H4 (cell line): ENCODE results near the gene STMN3. TPM values are rescaled to one million over a fixed set of nuclear protein-coding genes. Genes with fewer than 3 reads are reported as not detected.
"Not testable (repeated sequence)": the region's sequence is repeated elsewhere in the genome, so short reads cannot be mapped to it uniquely, and the experiment has no call there.

Experiments
- DNase-seq: peaks from one replicate; pipeline ENCODE4 v3.0.0-alpha.2; 2015; ENCODE audit warnings: low spot score
- total RNA-seq: library from RNA; depleted of rRNA; stranded (reverse); fragments of >200 nt; shearing (Covaris generic); gene quantifications from 2 replicates; pipeline ENCODE4 v1.2.3, GENCODE V29; 2014

STMN3 gene
- total RNA-seq, 1 experiment from 2014 or later = 9.4 TPM

GRCh38 chr20:63657260-63657936, 4.2 kb upstream of the STMN3 start:
- no peak for DNase-seq

GRCh38 chr20:63656451-63656850, 3.2 kb upstream of the STMN3 start:
- DNase-seq = no peak

DNA sequence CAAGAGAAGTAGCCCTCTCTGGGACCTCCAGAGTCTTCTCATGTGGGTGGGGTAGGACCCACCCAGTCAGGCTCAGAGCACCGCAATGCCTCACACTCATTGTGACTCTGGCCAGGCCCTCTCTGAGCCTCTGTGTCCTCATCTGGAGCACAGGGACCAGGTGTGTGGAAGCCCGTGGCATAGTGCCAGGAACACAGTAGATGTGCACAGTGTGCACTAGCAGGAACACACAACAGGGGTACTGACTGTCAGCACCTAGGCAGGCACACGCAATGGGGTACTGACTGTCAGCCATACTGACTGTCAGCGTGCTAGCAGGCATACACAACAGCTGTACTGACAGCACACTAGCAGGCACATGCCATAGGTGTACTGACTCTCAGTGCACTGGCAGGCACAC, 2.0 kb upstream of the STMN3 start:
- no peak for DNase-seq

DNA sequence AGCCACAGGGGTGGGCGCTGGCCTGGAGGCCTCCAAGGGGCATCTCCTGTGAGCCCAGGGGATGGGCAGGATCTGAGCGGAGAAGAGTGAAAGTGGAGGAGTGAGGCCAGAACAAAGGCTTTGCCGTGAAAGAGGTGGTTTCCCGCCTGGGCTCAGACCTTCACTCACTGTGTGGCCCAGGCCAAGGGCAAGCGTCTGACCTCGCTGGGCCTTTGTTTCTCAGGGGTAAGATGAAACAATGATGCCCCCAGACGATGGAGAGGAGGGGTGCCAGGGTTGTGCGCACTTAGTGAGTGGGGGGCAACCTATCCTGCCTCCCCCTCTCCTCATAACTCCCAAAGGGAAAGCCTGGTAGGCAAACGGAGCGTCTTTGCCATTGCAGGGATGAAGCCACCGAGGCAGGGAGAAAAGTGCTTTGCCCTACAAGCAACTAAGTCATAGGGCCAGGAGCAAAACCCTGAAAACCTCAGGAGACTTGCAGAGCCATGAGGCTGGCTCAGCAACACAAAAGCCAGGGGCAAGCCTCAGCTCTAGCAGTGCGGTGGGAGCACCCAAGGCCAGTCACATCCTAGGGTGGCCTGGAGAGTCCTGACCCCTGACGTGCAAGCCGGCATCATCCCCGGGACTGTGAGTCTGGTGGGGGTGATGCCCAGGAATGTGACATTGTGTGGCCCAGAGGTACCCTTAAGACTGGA, 897 bp upstream of the STMN3 start:
- DNase-seq = no peak

GRCh38 chr20:63652192-63652980, 838 bp downstream of the STMN3 start:
- no peak for DNase-seq

DNA sequence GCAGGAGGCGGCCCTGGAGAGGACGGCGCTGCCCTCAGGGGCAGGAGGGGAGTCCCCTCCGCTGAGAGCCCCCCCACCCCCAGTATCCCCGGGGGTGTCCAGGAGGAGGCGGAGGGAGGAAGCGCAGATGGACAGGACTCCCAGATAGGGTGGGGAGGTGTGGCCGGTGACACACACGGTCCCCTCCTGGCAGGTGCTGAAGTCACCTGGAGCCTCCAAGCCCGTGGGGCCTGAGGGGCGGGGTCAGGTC, 1.4 kb downstream of the STMN3 start:
- no peak for DNase-seq

GRCh38 chr20:63650486-63650885, 2.7 kb downstream of the STMN3 start:
- not testable (repeated sequence) for DNase-seq

GRCh38 chr20:63648895-63649589, 4.2 kb downstream of the STMN3 start:
- no peak for DNase-seq

- DNase-seq = no peak
These were observed 5.0 kb downstream of the STMN3 start for GRCh38 chr20:63648190-63648589.

GRCh38 chr20:63645218-63645617, 8.0 kb downstream of the STMN3 start:
- no peak for DNase-seq

DNA sequence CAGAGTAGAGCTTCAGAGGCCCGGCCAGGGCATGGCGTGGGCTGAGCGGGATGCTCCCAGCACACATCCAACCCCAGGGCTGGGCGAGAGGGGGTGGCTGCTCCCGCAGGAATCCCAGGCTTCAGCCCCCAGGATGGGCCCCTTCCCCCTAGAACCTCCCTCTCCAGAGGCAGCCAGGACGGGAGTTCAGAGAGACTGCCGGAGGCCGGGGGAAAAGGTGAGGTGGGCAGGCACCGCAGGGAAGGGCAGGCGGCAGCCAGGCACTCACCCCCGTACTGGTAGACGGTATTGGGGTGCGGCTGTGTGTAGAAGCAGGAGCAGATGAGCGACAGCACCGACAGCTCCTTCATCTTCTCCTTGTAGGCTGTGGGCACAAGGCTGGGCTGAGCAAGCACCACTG, 9.3 kb downstream of the STMN3 start:
- DNase-seq = no peak

GRCh38 chr20:63643499-63643898, 9.7 kb downstream of the STMN3 start:
- no peak for DNase-seq

GRCh38 chr20:63642527-63643247, 10.5 kb downstream of the STMN3 start:
- no peak for DNase-seq

DNA sequence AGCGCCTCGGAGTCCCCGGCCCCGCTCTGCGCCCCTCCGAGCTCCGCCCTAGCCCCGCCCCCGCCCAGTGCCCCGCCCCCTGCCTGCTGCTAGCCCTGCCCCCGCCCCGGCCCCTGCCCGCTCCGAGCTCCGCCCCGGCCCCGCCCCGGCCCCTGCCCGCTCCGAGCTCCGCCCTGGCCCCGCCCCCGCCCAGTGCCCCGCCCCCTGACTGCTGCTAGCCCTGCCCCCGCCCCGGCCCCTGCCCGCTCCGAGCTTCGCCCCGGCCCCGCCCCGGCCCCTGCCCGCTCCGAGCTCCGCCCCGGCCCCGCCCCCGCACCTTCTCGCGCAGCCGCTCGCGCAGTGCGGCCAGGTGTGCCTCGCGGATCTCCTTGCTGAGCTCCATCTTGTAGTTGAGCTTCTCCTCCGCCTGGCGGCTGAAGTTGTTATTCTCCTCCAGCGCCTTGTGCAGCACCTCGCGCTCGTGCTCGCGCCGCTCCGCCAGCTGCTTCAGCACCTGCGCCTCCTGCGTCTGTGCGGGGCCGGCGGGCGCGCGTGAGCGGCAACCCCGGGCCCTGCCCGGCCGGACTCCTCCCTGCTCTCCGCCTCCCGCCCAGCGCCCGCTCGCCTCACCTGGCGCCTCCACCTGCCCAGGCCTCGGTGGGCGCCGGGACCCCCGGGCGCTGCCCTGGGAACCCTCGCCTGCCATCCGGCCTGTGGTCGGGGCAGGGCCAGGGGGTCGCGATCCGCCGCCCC, 11.3 kb downstream of the STMN3 start:
- peak; percentile 41 for DNase-seq

DNA sequence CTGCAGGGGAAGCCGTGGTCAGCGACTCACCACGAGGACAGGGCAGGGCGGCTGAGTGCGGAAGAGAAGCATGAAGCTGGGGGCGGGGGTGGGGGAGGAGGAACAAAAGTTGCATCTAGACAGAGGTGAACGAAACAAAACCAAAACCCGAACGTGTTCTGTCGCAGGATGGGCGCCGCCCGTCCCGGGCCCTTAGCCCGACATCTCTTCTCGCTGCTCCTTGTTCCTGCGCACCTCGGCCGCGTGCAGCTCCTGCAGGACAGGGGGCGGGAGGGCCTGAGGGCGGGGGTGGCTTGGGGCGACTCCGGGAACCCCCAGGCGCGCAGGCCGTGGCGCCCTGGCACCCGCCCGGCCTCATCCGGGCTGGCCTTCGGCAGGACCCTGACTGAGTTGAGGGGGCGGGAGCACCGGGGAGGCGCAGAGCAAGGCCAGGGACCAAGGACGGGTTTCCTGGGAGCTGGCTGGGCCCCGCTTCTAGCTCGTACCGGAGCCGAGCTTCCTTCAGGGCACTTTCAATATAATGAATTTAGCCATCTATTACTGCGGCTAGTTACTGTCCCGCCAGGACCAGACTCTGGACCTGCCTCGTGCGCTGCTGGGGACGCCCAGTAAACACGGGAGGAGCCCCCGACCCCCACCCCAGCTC, 12.0 kb downstream of the STMN3 start:
- no peak for DNase-seq

- DNase-seq = not testable (repeated sequence)
These were observed 12.5 kb downstream of the STMN3 start for GRCh38 chr20:63640686-63641085.

GRCh38 chr20:63640086-63640485, 13.1 kb downstream of the STMN3 start:
- no peak for DNase-seq

- no peak for DNase-seq
These were observed 13.9 kb downstream of the STMN3 start for GRCh38 chr20:63639093-63639975.
